COLO668 (cell line): ENCODE results near the gene CDT1.

ENCODE experiments used
- DNase-seq: peaks from one replicate; lab custom pipeline; 2025; ENCODE audit not compliant: unreplicated experiment; lab: John Stamatoyannopoulos, UW

Gene CDT1

GRCh38 chr16:88834670-88835069 is 31.1 kb downstream of the CDT1 start:
- DNase-seq = no peak

DNA sequence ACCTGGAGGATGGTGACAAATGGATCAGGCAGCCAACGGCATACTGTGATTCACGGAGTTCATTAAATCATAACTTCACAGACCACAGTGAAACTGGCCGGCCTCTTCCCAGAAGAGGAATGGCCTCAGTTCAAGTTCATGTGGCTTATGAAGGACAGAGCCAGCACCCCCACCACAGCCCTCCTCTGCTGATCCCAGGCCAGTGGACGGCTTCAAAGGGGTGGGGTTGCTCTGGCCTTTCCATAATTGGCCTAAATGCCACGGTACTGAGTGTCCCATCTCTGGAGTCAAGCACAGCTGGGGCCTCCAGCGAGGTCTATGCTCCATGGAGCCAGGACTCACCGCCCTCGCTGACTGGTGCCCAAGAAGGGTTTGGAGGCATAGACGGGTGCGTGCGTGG is 31.8 kb downstream of the CDT1 start:
- no peak for DNase-seq

DNA sequence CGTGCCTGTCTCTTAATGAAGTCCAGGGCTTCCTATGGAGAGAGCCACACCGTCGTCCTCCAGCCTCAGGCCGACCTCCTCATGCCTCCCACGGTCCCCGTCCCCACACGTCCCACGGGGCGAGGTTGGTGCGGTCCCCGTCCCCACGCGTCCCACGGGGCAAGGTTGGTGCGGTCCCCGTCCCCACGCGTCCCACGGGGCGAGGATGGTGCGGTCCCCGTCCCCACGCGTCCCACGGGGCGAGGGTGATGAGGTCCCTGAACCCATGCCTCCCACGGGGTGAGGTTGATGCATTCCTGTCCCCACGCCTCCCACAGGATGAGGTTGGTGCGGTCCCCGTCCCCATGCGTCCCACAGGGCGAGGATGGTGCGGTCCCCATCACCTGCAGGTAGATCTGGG is 32.2 kb downstream of the CDT1 start:
- DNase-seq = no peak

GRCh38 chr16:88836791-88837190 is 33.2 kb downstream of the CDT1 start:
- DNase-seq = no peak

DNA sequence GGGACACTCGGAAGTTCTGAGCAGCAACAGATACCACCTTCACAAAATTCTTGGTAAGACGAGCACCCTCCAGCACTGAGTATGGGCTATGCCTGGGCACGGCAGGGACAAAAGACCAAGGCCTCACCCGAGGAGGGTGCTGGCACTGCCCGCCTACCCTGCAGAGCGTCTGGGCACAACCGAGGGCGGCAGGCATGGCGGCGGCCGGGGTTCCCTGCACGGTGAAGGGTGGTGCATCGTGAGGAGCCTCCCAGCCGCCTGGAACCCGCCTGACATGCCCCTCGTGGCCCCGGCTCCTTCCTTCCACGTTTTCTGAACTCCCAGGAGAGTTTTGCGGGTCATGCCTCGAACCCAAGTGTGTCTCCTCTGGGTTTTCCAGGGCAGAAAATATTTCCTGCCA is 34.2 kb downstream of the CDT1 start:
- no peak for DNase-seq

- no peak for DNase-seq
Measured at GRCh38 chr16:88838566-88838965, 35.0 kb downstream of the CDT1 start.

DNA sequence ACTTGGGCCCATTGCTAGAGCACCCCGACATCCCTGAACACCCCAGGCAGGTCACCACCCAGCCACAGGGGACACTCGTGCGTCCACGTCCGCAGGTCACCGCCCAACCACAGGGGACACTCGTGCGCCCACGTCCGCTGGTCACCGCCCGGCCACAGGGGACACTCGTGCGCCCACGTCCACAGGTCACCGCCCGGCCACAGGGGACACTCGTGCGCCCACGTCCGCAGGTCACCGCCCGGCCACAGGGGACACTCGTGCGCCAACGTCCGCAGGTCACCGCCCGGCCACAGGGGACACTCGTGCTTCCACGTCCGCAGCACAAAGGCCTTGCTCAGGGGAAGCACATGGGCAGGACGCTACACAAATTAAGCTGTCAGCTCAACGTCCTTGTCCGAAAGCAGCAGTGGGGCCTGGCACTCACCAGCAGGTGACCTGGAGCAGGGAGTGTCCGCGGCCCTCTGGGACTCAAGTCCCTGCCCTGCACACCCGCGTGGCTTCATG is 35.5 kb downstream of the CDT1 start:
- no peak for DNase-seq

GRCh38 chr16:88839745-88840599 is 36.4 kb downstream of the CDT1 start:
- no peak for DNase-seq

DNA sequence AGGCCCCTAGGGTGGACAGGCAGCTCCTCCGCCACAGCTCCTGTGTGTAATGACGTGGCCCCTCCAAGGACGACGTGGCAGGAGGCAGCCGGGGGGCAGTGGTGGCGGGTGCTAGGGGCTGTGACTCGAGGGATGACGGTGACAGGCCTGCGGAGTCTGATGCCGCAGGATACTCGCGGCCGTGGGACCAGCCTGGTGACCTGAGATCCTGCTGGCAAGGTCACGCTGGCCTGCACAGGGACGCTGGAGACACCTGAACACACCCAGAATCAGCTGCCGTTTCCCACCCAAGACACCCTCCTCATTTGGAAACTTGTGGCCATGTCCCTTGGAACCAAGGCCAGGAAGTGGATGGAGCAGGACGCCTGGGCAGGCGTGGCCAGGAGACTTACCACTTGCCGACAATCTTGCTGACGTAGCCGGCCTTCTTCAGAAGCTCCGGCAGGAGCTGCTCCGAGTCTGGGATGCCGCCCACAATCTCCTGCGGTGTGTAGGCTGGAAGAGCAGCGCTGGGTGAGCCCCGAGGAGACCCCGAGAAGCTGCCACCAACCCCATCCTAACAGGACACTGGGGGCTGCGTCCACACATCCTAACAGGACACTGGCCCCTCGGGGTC is 37.1 kb downstream of the CDT1 start:
- no peak for DNase-seq

- DNase-seq = no peak
Measured at GRCh38 chr16:88841521-88842307, 38.1 kb downstream of the CDT1 start.

DNA sequence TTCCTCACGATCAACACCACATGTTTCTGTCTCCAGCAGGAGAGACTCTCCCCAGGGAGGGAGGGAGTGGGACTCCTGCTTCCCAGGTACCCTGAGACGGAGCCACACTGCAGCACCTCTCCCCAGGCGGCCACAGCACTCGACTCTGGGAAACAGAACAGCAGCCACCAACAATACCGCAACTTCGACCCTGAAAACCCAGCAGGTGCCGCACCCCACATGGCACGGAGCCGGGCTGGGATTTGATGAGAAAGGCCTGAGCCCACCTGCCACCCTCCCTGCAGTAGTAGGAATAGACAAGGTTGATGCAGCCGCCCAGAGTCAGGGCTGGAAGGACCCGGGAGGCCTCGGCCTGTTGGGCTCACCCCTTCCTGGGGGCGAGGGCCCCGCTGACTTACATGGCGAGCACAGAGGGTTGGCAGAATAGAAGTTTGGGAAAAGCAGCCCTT is 38.7 kb downstream of the CDT1 start:
- no peak for DNase-seq

GRCh38 chr16:88842806-88843205 is 39.2 kb downstream of the CDT1 start:
- no peak for DNase-seq

DNA sequence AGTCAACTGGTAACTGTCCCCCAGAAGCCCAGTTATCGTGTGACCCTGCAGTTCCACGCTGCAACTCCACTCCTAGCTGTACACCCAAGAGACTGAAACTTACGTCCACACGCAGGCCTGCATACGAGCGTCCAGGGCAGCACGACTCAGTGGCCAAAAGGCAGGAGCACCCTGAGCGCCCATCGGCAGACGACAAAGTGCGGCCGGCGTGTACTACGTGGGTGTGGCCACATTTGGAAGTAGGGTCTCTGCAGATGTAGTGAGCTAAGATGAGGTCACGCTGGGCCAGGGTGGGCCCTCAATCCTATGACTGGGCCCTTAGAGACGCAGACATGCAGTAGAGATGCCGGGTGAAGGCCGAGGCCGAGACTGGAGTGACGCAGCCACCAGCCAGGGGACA is 39.7 kb downstream of the CDT1 start:
- no peak for DNase-seq

GRCh38 chr16:88844419-88845036 is 40.9 kb downstream of the CDT1 start:
- no peak for DNase-seq

GRCh38 chr16:88846088-88846487 is 42.5 kb downstream of the CDT1 start:
- DNase-seq = no peak

DNA sequence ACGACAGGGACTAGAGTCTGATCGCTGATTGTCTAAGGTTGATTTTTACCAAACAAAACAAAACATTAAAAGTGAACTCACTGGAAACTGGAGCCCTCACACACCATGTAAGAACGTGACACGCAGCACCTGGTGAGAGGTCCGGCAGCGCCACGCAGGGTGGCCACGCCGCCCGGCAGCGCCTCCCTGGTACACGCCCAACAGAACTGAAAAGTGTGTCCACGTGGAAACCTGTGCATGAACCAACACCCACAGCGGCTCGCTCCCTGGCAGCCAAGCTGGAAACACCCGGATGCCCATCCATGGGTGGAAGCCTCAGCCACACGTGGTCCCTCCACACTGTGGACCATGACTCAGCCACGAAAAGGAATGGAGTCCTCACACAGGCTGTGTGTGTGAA is 44.1 kb downstream of the CDT1 start:
- no peak for DNase-seq

GRCh38 chr16:88848557-88848956 is 45.0 kb downstream of the CDT1 start:
- DNase-seq = no peak

DNA sequence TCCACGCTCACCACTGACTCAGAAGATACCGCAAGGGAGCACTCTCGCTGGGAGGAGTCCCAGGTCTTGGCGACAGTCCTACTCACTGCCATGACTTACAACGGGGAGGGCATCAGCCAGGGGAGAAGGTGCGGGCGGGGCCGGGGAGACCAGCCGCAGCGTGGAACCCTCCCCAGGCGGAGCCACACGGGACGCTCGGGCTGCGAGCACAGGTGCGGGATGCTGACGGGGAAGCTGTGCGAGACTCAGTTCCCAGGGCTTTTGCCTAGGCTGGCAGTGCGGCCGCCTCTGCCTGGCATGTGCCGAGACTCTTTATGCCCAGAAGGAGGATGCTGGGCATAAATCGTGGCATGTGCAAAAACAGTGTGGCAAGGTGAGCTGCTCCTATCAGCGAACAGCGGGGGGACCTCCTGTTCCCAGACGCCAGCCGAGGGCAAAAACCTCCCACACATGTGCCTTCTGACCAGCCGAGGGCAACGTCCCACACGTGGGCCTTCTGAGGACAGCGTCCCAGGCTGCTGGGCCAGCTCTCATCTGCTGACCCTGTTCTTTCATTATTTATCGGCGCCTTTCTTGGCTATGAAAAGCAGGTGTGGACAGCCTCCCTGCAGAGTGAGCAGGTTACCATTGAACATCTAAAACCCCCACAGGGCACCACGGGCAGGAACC is 47.1 kb downstream of the CDT1 start:
- DNase-seq = no peak

DNA sequence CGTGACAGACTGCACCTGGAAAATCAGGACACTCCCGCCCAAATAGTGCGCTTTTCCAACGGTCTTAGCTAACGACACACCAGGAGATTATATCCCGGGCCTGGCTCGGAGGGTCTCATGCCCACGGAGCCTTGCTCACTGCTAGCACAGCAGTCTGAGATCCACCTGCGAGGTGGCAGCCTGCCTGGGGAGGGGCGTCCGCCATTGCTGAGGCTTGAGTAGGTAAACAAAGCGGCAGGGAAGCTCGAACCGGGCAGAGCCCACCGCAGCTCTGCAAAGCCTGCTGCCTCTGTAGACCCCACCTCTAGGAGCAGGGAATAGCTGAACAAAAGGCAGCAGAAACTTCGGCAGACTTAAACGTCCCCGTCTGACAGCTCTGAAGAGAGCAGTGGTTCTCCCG is 48.0 kb downstream of the CDT1 start:
- no peak for DNase-seq

GRCh38 chr16:88853325-88853941 is 49.8 kb downstream of the CDT1 start:
- DNase-seq = no peak
